Muscle layer of colon (tissue), 2 donors: ENCODE results near the gene PAK5.

Source experiments
- H3K27ac ChIP-seq: one replicate; pipeline ENCODE4 v1.7.0; 2013; ENCODE audit warnings: low read depth, mild to moderate bottlenecking, low read length, moderate library complexity
- H3K27me3 ChIP-seq, 2 donors: one replicate each; pipeline ENCODE4 v1.7.0; 2013; ENCODE audit warnings: low read length in 2 of 2, mild to moderate bottlenecking in 2 of 2; ENCODE audit not compliant: insufficient read depth in 2 of 2, control insufficient read depth in 1 of 2
- H3K36me3 ChIP-seq: one replicate; pipeline ENCODE4 v1.7.0; 2013; ENCODE audit warnings: mild to moderate bottlenecking, low read length; ENCODE audit not compliant: insufficient read depth
- H3K4me1 ChIP-seq: one replicate; pipeline ENCODE4 v1.7.0; 2013; ENCODE audit warnings: mild to moderate bottlenecking, low read length; ENCODE audit not compliant: insufficient read depth
- H3K4me3 ChIP-seq, 2 donors: one replicate each; pipeline ENCODE4 v1.7.0; 2013; ENCODE audit warnings: low read length in 2 of 2, low read depth in 1 of 2, mild to moderate bottlenecking in 1 of 2, moderate library complexity in 1 of 2
- H3K9ac ChIP-seq: one replicate; pipeline ENCODE4 v1.7.0; 2013; ENCODE audit warnings: low read length
- H3K9me3 ChIP-seq: one replicate; pipeline ENCODE4 v1.7.0; 2013; ENCODE audit warnings: mild to moderate bottlenecking, low read length
- donor health status: abdominal sarcoma.
- donor health status: Adenocarcinoma of cecum.

The PAK5 gene

GRCh38 chr20:9838378-9839295, at the start of gene PAK5:
TSS of gene PAK5 (minus strand) at chr20:9839076. CDS start at chr20:9644328, 194,748 bp downstream.
- Histone ChIP-seq H3K9ac (no peak within 1 kb of the TSS), H3K36me3 (no peaks in the 10 kb centered on the region), H3K27me3 (peaks cover 0 to 13% of the 10 kb centered on the region in 2 donors), H3K27ac (no peak within 1 kb of the TSS), H3K9me3 (no peaks in the 10 kb centered on the region), H3K4me3 (no peak within 1 kb of the TSS), H3K4me1 (no peaks in the 10 kb centered on the region)

DNA sequence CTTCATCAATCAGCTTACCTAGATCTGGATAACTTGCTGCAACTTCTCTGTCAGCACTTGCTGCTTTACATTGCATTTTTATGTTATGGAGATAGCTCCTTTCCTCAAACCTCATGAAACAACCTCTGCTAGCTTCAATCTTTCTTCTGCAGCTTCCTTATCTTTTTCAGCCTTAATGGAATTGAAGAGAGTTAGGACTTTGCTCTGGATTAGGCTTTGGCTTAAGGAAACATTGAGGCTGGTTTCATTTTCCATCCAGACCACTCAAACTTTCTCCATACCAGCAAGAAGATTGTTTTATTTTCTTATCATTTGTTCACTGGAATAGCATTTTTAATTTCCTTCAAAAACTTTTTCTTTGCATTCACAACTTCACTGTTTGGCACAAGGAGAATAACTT, 48.8 kb upstream of the PAK5 start:
- no peaks in the 10 kb centered on the region for H3K9me3 ChIP-seq
- H3K4me3 ChIP-seq, result no peak overlapping the region
- no peak overlapping the region for H3K27ac ChIP-seq
- H3K9ac ChIP-seq, result no peak overlapping the region
- H3K36me3 ChIP-seq, result no peaks in the 10 kb centered on the region
- no peaks in the 10 kb centered on the region for H3K4me1 ChIP-seq
- H3K27me3 ChIP-seq, result no peaks in the 10 kb centered on the region

DNA sequence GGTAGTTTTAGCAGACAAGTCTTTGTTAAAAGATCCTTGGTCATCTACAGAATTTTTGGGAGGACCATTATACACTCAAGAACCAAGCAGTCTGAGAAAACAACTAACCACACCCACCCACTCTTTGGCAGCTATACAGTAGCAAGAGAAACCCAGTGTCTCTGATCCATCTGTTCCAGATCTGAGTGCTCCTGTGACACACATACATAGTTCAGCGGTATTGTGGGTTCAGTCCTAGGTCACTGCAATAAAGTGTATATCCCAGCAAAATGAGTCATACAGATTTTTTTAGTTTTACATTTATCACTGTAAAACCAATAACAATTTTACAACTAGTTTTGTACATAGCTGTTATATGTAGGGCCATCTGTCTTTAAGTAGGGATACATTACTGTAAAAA, 47.4 kb upstream of the PAK5 start:
- H3K9me3 ChIP-seq, result no peaks in the 10 kb centered on the region
- no peak overlapping the region for H3K4me3 ChIP-seq
- H3K27ac ChIP-seq, result no peak overlapping the region
- H3K36me3 ChIP-seq, result no peaks in the 10 kb centered on the region
- H3K27me3 ChIP-seq, result no peaks in the 10 kb centered on the region
- no peaks in the 10 kb centered on the region for H3K4me1 ChIP-seq
- no peak overlapping the region for H3K9ac ChIP-seq

DNA sequence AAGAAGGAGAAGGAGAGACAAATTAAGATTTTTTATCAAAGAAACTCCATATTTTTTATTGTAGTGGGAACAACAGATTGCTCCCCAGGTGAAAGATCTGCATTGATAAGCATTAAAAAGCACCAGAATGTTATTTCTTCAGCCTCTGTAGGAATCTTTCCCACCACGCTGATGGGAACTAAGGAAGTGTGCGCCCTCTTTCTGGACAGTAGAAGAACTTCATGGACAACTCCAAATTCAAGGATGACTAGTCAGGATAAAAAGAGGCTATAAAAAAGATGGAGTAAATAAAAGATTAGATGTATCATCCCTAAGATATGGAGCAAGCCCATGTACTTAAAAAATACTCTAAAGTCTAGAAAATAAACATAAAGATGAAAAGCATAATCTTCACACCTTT, 45.8 kb upstream of the PAK5 start:
- H3K36me3 ChIP-seq, result no peaks in the 10 kb centered on the region
- no peaks in the 10 kb centered on the region for H3K27me3 ChIP-seq
- no peaks in the 10 kb centered on the region for H3K9me3 ChIP-seq
- H3K9ac ChIP-seq, result no peak overlapping the region
- H3K4me1 ChIP-seq, result no peaks in the 10 kb centered on the region
- no peak overlapping the region for H3K4me3 ChIP-seq
- H3K27ac ChIP-seq, result no peak overlapping the region

- no peak overlapping the region for H3K9ac ChIP-seq
- no peaks in the 10 kb centered on the region for H3K27me3 ChIP-seq
- H3K4me1 ChIP-seq, result no peaks in the 10 kb centered on the region
- no peak overlapping the region for H3K4me3 ChIP-seq
- no peaks in the 10 kb centered on the region for H3K36me3 ChIP-seq
- H3K9me3 ChIP-seq, result no peaks in the 10 kb centered on the region
- H3K27ac ChIP-seq, result no peak overlapping the region
Observed at GRCh38 chr20:9884061-9884460, 45.2 kb upstream of the PAK5 start.

DNA sequence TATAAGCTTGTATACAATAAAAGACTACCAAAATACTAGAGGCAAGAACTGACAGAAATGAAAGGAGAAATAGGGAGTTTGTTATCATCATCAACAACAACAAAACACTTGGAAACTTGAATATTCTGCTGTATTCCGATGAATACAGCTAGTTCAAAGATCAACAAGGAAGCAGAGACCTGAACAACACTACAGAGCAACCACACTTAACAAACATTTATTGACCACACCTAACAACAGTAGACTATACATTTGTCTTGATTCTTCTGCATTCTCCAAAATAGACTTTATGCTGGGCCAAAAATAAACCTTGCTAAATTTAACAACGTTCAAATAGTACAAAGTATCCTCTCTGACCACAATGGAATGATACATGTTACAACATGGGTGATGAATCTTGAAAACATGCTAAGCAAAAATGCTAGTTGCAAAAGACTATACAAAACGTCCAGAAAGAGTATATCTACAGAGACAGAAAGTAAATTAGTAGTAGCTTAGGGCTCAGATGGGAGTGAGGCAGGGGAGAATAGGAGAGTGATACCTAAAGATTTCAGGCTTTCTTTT, 39.1 kb upstream of the PAK5 start:
- H3K9me3 ChIP-seq, result no peaks in the 10 kb centered on the region
- no peak overlapping the region for H3K27ac ChIP-seq
- H3K36me3 ChIP-seq, result no peaks in the 10 kb centered on the region
- H3K9ac ChIP-seq, result no peak overlapping the region
- no peaks in the 10 kb centered on the region for H3K27me3 ChIP-seq
- H3K4me1 ChIP-seq, result no peaks in the 10 kb centered on the region
- H3K4me3 ChIP-seq, result no peak overlapping the region

DNA sequence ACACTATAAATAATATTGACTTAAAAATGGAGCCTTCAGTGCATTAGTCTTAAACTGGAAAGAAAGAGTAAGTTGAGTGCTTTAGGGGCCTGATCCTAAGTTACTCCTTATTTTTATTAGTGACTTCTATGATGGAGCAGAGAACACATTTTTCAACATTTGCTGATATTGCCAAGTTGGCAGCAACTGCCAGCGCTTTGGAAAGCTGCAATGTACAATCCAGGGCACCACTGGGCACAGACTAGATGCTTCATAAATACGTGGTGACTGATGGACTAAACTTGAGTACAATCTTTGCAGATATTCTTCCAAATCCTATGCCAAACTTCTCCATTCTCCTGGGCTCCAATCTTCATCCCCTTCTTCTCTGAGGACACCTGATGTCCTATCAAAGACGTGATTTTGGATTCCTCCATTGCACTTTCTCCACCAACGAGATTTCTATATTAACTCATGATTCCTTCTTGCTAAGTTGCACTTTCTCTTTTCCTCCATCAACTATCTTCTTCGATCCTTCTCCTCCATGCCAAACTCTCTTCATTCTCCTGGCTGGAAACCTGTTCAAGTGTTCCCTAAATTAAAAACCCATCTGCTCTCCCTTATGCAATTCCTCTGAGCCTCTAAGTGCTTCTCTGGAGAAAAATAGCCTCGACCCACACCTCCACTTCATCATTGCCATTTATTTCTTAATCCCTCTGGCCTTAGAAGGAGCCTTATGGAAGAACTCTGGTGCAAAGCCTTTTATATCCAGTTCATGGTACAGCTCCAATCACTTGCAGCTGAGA, 28.5 kb upstream of the PAK5 start:
- Histone ChIP-seq H3K4me3 (no peak overlapping the region), H3K27ac (no peak overlapping the region), H3K9me3 (no peaks in the 10 kb centered on the region), H3K36me3 (no peaks in the 10 kb centered on the region), H3K4me1 (no peaks in the 10 kb centered on the region), H3K9ac (no peak overlapping the region), H3K27me3 (no peaks in the 10 kb centered on the region)

DNA sequence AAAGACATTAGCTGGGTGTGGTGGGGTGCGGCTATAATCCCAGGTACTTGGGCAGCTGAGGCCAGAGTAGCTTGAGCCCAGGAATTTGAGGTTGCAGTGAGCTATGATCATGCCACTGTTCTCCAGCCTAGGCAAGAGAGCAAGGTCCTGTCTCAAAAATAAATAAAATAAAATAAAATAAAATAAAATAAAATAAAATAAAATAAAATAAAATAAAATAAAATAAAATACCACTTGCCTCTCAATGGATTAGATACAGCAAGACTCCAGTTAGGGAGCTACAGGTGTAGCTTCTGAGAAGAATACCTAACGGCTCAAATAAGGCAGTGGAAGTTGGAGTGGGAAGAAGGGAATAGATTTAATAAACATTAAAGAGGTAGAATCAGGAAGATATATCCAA, 13.7 kb upstream of the PAK5 start:
- Histone ChIP-seq H3K27me3 (no peaks in the 10 kb centered on the region), H3K4me1 (no peaks in the 10 kb centered on the region), H3K9me3 (no peaks in the 10 kb centered on the region), H3K9ac (no peak overlapping the region), H3K27ac (no peak overlapping the region), H3K36me3 (no peaks in the 10 kb centered on the region), H3K4me3 (no peak overlapping the region)

DNA sequence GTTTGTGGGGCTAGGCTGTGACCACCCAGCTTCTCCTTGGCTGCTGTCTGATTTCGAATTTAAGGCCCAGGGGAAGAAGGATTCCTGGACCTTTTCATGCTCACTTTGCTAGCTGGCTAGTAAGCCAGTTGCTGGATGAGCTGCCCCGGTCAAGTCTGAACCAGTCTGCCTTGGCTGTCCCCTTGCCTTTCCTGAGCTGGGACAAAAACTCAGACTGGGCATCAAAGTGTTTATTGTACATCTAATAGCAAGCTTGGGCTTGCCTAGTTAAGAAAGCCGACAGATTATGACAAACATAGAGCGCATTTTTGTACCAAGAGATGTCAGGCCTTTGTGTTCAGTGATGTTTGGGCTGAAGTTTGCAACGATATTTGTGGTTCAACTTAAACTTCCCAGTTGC, 750 bp upstream of the PAK5 start:
- H3K4me3 ChIP-seq, result no peak overlapping the region
- H3K27ac ChIP-seq, result no peak overlapping the region
- H3K4me1 ChIP-seq, result no peaks in the 10 kb centered on the region
- no peak overlapping the region for H3K9ac ChIP-seq
- no peaks in the 10 kb centered on the region for H3K36me3 ChIP-seq
- H3K27me3 ChIP-seq, result peaks cover 0 to 13% of the 10 kb centered on the region in 2 donors
- no peaks in the 10 kb centered on the region for H3K9me3 ChIP-seq

GRCh38 chr20:9838035-9838377, 870 bp downstream of the PAK5 start:
- no peak overlapping the region for H3K4me3 ChIP-seq

DNA sequence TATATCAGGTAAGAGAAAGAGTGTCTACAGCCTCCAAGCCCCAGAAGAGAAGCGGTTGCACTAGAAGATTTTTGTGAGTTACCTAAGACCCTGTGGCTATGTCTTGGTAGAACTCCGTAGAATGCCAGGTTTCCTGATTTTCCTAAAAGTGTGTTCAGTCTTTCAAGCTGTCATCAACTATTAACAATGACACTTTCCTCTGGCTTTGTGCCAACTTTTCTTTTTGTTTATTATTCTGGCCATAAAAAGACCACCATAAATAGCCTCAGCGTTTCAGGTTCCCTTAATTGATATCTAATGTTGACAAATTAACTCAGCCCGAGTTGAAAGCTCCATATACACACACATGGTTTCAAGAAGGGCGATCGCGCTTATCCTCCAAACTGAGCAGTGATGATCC, 1.2 kb downstream of the PAK5 start:
- Histone ChIP-seq H3K4me3 (no peak overlapping the region), H3K4me1 (no peaks in the 10 kb centered on the region), H3K27me3 (peaks cover 0 to 13% of the 10 kb centered on the region in 2 donors), H3K9ac (no peak overlapping the region), H3K9me3 (no peaks in the 10 kb centered on the region), H3K36me3 (no peaks in the 10 kb centered on the region), H3K27ac (no peak overlapping the region)

More at GRCh38 chr20:9838035-9838377, 870 bp downstream of the PAK5 start:
- H3K9me3 ChIP-seq, result no peaks in the 10 kb centered on the region
- no peaks in the 10 kb centered on the region for H3K4me1 ChIP-seq
- H3K27ac ChIP-seq, result no peak overlapping the region
- no peaks in the 10 kb centered on the region for H3K36me3 ChIP-seq
- no peak overlapping the region for H3K9ac ChIP-seq
- peaks cover 0 to 13% of the 10 kb centered on the region in 2 donors for H3K27me3 ChIP-seq
